MM.1S (cell line): ENCODE measurements around the gene CCL18.
"Not testable (repeated sequence)": the region's sequence is repeated elsewhere in the genome, so short reads cannot be mapped to it uniquely, and the experiment has no call there.

Experiments used
- CTCF ChIP-seq: fragments of 300-600 bp; sonication (generic); IDR thresholded peaks from 2 replicates; pipeline ENCODE4 v1.5.1; 2016; ENCODE audit warnings: antibody characterized with exemption, low read length, mixed read lengths
- EZH2 ChIP-seq: fragments of 300-600 bp; sonication (generic); optimal IDR thresholded peaks from 2 replicates; pipeline ENCODE3; 2017; ENCODE audit warnings: low read depth, mild to moderate bottlenecking, antibody characterized with exemption, low read length, mixed read lengths

GRCh38 chr17:36114971-36115648 lies 51.0 kb downstream of the CCL18 start:
- TF ChIP-seq CTCF, EZH2: not testable (repeated sequence)
